ENCODE results near the gene SNX6. TPM values are rescaled to one million over a fixed set of nuclear protein-coding genes. Genes with fewer than 3 reads are reported as not detected.

Gene SNX6
- total RNA-seq, 2 donors from 2014 or later, result 28.8 to 41.2 TPM

GRCh38 chr14:34673702-34674101 is 43.8 kb upstream of the SNX6 start:
- ATAC-seq (no peak), DNase-seq (no peak)
- H3K9me3 ChIP-seq, result no peaks in the 10 kb centered on the region
- TF ChIP-seq POLR2A (IDR thresholded peaks at IDR 0.05), result no peak
- TF ChIP-seq, protein P1, sequence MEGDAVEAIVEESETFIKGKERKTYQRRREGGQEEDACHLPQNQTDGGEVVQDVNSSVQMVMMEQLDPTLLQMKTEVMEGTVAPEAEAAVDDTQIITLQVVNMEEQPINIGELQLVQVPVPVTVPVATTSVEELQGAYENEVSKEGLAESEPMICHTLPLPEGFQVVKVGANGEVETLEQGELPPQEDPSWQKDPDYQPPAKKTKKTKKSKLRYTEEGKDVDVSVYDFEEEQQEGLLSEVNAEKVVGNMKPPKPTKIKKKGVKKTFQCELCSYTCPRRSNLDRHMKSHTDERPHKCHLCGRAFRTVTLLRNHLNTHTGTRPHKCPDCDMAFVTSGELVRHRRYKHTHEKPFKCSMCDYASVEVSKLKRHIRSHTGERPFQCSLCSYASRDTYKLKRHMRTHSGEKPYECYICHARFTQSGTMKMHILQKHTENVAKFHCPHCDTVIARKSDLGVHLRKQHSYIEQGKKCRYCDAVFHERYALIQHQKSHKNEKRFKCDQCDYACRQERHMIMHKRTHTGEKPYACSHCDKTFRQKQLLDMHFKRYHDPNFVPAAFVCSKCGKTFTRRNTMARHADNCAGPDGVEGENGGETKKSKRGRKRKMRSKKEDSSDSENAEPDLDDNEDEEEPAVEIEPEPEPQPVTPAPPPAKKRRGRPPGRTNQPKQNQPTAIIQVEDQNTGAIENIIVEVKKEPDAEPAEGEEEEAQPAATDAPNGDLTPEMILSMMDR (IDR thresholded peaks at IDR 0.05), result no peak
- H3K27me3 ChIP-seq, result no peaks in the 10 kb centered on the region
- intact Hi-C loops (cut with DNase I), result loop anchor here (5.0 kb wide), 1 partner anchor 49 kb away; no protein-coding TSS in a partner anchor
- WGBS, 2 donors, result 25 to 42% methylated on average over 1 of the region's 1 CpG
- H3K36me3 ChIP-seq (replicated peaks in 1 of 2; ENCODE audit: insufficient read depth in 1 of 2, low read depth in 2 of 2), result no peaks in the 10 kb centered on the region
- H3K4me3 ChIP-seq, result no peak overlapping the region
- no peaks in the 10 kb centered on the region for H3K4me1 ChIP-seq
- H3K27ac ChIP-seq, result no peak overlapping the region

- TF ChIP-seq, protein P1 (IDR thresholded peaks at IDR 0.05), result no peak
- TF ChIP-seq POLR2A (IDR thresholded peaks at IDR 0.05), result no peak
- WGBS, 2 donors, result 44 to 54% methylated on average over 6 of the region's 6 CpGs
- ATAC-seq, result no peak
Measured at GRCh38 chr14:34671716-34672115, 41.8 kb upstream of the SNX6 start.

GRCh38 chr14:34668111-34668510 is 38.2 kb upstream of the SNX6 start:
- no peak overlapping the region for H3K27ac ChIP-seq
- no peak for TF ChIP-seq POLR2A (IDR thresholded peaks at IDR 0.05)
- TF ChIP-seq, protein P1 (IDR thresholded peaks at IDR 0.05), result no peak

More at GRCh38 chr14:34671716-34672115, 41.8 kb upstream of the SNX6 start:
- intact Hi-C loops (cut with DNase I), result loop anchor here (5.0 kb wide), 1 partner anchor 51 kb away; no protein-coding TSS in a partner anchor
- Histone ChIP-seq H3K4me1 (no peaks in the 10 kb centered on the region), H3K4me3 (no peak overlapping the region), H3K9me3 (no peaks in the 10 kb centered on the region), H3K36me3 (replicated peaks in 1 of 2; ENCODE audit: insufficient read depth in 1 of 2, low read depth in 2 of 2) (no peaks in the 10 kb centered on the region), H3K27ac (no peak overlapping the region), H3K27me3 (no peaks in the 10 kb centered on the region)
- no peak for DNase-seq

DNA sequence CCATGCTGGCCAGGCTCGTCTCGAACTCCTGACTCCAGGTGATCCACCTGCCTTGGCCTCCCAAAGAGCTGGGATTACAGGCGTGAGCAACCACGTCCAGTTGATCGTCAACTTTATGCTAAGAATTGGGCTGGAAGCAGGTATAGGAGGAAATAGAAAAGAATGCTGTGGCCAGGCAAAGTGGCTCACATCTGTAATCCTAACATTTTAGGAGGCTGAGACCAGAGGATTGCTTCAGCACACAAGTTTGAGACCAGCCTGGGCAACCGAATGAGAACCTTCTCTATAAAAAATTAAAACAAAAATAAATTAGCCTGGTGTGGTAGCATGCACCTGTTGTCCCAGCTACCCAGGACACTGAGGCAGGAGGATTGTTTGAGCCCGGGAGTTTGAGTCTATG is 37.1 kb upstream of the SNX6 start:
- WGBS, 2 donors, result 72 to 75% methylated on average over 7 of the region's 7 CpGs
- DNase-seq, result no peak
- intact Hi-C loops (cut with DNase I), result no loop called here
- ATAC-seq, result no peak
- Histone ChIP-seq H3K36me3 (replicated peaks in 1 of 2; ENCODE audit: insufficient read depth in 1 of 2, low read depth in 2 of 2) (no peaks in the 10 kb centered on the region), H3K4me3 (no peak overlapping the region), H3K27me3 (no peaks in the 10 kb centered on the region), H3K9me3 (no peaks in the 10 kb centered on the region), H3K27ac (no peak overlapping the region), H3K4me1 (no peaks in the 10 kb centered on the region)
- TF ChIP-seq, protein P1 (IDR thresholded peaks at IDR 0.05), result no peak
- no peak for TF ChIP-seq POLR2A (IDR thresholded peaks at IDR 0.05)

More at GRCh38 chr14:34668111-34668510, 38.2 kb upstream of the SNX6 start:
- intact Hi-C loops (cut with DNase I), result no loop called here
- H3K36me3 ChIP-seq (replicated peaks in 1 of 2; ENCODE audit: insufficient read depth in 1 of 2, low read depth in 2 of 2), result no peaks in the 10 kb centered on the region
- ATAC-seq (no peak), DNase-seq (no peak)
- no peaks in the 10 kb centered on the region for H3K9me3 ChIP-seq
- no peaks in the 10 kb centered on the region for H3K4me1 ChIP-seq
- 42 to 50% methylated on average over 1 to 2 of the region's 2 CpGs for WGBS, 2 donors
- no peak overlapping the region for H3K4me3 ChIP-seq
- no peaks in the 10 kb centered on the region for H3K27me3 ChIP-seq

GRCh38 chr14:34665785-34666435 is 36.0 kb upstream of the SNX6 start:
- no peaks in the 10 kb centered on the region for H3K27me3 ChIP-seq
- 39 to 40% methylated on average over 2 of the region's 2 CpGs for WGBS, 2 donors
- H3K9me3 ChIP-seq, result no peaks in the 10 kb centered on the region
- H3K36me3 ChIP-seq (replicated peaks in 1 of 2; ENCODE audit: insufficient read depth in 1 of 2, low read depth in 2 of 2), result no peaks in the 10 kb centered on the region
- peak overlapping the region in 1 of 4 donors; percentile 55 for H3K27ac ChIP-seq
- intact Hi-C loops (cut with DNase I), result no loop called here
- ATAC-seq, result no peak
- peak in 3 of 4 donors; percentile 7 to 70 (median 13) for DNase-seq
- H3K4me3 ChIP-seq, result no peak overlapping the region
- no peaks in the 10 kb centered on the region for H3K4me1 ChIP-seq
- no peak for TF ChIP-seq POLR2A (IDR thresholded peaks at IDR 0.05)
- TF ChIP-seq, protein P1 (IDR thresholded peaks at IDR 0.05), result no peak

Measured in body of pancreas (tissue), 4 donors.